T-helper 9 cell (primary cell): ENCODE data around the gene SLC25A22.

Experiments used
- DNase-seq: peaks from one replicate; pipeline ENCODE4 v3.0.0-alpha.2; 2020

The SLC25A22 gene

DNA sequence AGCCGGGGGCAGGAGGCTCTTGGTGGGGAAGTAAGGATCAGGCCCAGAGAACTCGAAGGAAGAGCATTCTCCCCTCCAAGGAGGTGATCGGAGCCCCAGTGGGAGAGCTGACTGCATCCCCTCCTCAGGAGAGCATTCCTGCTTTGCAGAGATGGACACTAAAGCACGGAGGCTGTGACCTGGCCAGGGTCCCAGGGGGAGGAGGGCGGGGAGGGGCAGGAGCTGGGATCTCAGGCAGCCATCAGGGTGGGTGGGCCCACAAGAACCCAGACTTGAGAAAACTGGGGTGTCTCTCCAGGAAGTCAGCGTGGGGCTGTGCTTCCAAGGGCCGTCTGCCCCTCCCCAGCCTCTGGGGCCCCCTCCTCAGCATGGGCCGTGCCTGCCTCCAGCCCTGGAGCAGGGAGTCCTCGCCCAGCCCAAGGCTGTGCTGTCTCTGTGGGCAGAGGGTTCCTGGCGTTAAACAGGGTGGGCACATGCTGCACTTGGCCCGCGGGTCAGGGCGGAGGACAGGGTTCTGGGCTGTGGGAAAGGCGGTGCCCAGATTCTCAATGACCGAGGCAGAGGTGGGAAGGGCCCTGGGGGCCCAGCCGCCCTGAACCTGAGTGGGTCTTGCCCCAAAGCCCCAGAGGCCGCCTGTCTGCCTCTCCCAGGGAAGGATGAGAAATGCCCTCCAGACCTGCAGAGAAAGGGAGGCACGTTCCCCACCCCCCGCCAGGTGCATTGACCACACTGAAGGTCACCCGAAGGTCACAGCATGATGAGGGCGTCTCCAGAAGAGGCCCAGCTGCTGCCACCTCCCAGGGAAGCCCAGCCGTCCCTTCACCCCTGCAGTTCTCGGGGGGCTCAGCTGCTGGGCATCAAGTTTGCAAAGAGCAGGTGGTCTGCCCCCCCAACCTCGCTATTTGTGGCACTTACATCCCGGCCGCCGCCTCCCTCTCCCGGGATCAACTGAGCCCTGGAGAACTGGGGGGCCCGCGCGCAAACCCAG is 8.8 kb downstream of the SLC25A22 start:
- DNase-seq: no peak

DNA sequence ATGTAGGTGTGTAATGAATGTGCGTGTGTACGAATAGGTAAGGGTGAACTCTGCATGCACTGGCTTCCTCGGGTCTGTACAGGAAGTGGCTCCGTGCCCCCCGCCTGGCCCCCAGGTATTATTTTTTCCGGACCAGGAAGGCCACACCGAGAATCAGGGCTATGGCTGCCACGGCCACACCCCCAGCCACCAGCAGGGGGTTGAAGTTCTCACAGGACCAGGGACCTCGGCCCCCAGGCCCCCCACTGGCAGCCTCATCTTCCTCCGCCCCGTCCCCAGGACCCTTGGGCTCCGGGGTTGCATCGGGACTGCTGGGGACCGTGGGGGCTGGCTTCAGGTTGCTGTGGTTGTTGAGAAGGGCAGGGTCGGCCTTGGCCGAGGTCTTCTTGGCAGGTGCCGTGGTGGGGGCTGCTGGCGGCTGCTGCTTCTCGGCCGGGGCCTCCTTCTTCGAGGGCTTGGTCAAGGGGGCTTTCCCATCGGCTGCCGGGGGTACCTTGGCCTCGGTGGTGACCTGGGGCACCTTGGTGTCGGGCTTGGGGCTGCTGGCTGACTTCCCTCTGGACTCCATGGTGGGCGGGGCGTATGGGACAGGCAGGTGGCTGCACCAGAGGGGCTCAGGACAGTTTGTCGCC is 10.0 kb downstream of the SLC25A22 start:
- no peak for DNase-seq

DNA sequence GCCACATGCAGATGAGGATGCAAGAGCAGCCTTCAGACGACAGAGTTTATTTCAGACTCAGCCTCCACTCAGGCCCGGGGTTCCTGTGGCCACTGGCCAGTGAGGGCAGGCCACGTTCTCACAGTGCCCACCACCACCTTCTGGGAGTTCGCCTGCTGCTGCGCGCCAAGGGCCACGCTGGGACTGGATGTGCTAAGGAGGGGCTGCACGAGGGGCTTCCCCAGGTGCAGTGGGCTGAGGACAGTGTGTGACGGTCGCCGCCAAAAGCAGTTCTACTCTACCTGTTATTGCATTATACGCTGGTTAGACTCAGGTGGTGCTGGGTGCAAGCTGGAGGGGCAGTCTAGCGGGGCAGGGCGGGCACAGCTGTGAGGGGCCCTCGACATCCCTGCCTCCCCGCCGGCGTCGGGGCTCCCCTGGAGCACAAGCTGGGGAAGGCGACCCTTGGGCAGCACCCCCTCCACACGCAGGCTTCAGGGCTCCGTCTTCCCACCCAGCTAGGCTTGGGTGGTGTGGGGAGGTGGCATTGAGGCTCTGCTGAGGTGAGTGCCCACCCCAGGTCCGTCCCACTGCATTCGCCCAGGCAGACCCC is 10.9 kb downstream of the SLC25A22 start:
- no peak for DNase-seq

DNA sequence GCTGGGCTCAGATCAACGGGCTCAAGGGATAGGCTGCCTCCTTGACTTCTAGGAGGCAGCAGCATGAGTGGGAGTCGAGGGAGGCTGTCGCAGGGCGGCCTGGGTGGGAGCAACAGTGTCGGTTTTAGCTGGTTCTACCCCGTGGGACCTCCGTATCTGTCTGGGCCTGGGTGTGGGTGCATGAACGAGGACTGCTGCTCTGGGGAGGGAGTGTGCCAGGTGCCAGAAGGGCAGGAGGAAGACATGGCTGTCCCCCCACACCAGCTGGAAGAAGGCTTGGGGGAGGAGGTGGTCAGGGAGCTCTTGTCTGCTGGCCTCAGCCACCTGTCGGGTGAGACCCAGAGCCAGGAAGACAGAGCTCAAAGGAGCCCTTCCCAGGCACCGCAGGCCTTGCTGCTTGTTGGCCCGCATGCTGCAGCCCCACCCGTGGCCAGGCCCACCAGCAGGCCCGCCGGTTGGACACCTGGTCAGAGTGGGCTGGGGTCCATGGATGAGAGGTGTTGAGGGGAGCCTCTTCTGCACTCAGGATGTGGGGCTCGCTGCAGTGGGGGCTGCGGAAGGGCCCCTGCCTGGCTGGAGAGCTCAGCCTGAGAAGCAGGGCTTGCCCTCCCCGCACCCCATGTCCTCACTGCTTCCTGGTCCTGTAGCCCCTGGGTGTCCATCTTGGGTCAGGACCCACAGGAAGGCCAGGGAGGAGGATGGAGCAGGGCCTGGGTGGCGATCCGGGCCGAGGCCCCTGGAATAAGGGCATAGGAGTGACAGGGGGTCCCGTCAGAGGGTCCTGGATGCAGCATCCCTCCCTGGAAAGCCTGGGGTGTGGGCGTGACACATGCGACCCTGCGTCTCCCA is 11.6 kb downstream of the SLC25A22 start:
- no peak for DNase-seq

DNA sequence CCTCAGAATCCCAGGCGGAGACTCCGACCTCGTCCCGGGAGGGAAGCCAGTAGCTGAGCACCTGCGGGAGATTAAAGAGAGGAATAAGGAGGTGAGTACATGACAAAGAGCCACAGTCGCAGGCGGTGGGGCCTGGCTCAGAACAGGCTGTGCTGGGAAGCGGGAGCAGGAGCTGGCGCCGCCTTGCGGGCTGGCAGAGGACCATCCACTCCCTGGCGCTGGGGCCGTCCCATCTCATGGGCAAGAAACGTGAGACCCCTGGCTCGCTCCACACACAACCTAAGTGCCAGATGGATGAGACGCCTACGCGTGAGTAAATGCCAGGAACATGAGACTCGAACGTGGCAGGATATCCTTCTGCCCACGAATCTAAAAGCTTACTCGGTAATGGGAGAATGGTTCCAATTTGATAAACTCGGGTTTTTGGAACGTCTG is 14.5 kb downstream of the SLC25A22 start:
- DNase-seq: no peak

DNA sequence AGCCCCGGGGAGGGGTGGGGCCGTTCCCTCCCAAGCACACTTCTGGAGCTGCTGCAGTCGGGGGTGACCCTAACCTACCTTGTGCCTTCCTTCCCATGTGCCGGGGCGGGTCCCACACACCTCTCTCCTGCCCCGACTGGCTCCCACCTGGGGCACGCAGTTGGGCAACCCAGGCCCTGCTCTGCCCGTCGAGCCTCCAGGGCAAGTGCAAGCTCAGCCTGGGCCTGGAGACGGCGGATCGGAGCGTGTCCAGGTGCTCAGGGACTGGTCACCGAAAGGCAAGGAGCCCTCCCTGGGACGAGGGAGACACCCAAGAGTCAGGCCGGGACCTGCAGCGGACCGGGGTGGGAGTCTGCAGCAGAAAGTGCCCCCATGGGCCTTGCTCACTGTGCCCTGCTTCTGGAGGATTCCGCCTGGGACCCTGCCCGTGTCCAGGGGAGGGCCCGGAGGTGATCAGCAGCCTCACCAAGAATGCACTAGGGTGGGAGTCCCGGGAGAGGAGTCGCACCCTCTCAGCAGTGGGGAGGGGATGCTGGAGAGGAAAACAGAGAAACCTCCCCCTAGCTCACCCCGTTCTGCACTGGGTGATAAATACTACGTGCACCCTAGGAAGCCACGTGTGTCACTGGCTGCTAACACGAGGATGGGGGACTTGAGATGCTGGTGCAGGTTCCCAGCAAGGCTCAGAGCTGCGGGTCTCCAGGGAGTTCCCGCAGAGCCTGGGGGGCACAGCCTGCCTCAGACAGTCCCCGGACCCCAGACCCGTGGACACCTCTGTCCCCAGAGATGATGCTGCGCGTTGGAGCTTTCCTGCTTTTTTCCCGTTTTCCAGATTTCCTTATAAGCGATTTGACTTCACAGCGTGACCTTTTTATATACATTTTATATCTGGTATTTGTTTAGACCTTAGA is 15.6 kb downstream of the SLC25A22 start:
- DNase-seq: no peak

DNA sequence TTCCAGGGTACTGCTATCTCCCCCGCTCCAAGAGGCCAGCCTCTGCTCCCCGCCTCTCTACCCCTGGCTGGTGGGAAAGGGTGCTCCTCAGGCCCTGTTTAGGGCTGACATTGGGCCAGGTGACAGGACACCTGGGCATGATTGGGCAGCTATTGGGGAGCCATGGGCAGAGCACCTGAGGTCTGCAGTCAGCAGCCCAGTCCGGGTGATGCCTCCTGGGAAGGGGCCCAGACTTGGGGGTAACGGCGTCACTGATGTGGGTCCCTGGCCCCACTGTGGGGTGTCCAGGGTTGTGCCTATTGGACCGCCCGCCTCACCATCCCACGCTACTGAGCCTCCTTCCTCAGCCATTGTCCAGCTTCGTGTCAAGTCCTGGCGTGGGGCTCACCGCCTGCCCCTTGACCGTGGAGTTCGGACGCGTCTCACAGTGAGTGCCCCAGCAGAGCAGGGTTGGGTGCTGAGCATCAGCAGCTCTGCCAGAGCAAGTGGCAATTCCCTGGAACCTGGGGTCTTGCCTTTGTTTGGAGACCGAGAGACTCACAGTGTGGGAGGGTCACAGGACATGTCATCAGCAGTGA is 18.0 kb downstream of the SLC25A22 start:
- DNase-seq: no peak

DNA sequence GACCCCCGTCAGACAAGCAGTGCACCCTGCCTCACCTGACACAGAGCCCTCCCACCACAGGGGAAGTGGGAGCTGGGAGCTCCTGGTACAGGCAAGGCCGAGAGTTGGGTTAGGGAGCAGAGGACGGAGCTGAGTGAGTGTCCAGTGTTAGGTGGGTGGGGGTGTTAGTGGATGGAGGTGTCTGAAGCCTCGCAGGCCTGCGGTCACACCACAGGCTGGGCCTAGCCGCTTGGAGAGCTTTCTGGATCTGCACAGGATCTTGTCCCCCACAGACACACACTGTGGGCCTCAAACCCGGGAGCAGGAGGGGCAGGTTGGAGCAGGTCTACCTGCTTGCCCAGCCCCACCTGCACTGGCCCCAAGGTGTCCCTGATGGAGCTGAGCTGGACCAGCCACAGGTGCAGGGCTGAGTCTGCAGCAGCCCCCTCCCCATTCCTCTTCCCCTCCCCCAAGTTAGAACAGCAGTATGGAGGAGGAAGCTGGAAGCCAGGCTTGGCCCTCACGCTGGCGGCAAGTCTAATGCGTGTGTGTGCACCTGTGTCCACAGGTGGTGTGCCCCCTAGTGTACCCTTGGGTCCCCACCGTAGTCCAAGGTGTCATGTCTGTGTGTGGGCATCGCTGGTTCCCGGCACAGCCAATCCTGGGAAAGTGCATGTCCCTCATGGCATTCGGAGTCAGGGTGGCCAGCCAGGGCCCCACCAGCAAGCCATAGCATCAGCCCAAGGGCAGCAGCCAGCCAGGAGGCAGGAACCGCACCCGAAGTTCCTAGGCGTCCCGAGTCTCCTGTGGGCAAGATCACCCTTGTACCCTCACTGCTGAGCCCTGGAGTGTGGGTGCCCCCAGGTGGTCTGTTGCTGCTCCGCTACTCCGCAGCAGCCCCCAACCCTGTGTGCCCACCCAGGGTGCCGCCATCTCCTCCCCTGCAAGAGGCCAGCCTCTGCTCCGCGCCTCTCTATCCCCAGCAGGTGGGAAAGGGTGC is 18.8 kb downstream of the SLC25A22 start:
- DNase-seq: no peak

DNA sequence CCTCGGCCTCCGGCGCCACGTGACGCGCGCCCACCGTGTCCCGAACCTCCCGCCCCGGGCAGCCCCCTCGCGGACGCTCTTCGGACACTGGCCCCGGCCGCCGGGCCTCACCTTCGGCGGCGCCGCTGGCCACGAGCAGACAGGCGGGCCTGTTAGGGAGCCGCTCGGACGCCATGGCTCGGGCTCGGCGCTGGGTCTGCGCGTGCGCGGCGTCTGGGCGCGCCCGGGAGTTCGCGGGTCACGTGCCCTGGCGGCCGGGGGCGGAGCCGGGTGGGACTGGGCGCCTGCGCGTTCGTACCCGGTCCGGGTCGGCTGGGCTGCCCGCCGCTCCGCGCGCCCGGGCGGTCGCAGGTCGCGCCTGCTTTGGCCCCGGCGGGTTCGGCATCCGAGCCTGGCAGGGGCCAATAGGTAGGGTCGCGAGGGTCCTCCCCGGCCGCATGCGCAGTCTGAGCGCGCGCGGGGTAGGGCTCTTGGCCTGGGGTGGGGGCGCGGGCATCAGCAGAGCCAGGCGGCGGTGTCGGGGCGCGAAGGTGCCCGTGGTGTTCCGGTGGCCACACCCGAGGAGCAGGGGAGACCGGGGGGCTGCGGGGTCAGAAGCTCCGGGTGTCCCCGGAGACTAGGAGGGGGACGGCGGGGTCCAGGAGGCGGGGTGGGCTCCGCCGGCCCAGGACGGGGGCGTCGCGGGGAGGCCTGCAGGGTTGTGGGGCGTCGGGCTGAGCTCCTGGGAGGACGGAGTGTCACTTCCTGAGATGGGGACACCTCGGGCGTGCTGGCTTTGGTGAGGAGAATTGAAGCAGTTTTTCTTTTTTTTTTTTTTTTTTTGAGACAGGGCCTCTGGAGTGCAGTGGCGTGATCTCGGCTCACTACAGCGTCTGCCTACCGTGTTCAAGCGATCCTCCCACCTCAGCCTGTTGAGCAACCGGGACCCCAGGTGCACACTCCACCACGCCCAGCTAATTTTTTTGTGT is 20.5 kb downstream of the SLC25A22 start, which contains the start of gene GATD1:
GATD1 (minus strand) TSS at position 200 of the 968 bp plus-strand sequence; CDS start at position 175, 25 bp downstream.
- peak; percentile 94 for DNase-seq

DNA sequence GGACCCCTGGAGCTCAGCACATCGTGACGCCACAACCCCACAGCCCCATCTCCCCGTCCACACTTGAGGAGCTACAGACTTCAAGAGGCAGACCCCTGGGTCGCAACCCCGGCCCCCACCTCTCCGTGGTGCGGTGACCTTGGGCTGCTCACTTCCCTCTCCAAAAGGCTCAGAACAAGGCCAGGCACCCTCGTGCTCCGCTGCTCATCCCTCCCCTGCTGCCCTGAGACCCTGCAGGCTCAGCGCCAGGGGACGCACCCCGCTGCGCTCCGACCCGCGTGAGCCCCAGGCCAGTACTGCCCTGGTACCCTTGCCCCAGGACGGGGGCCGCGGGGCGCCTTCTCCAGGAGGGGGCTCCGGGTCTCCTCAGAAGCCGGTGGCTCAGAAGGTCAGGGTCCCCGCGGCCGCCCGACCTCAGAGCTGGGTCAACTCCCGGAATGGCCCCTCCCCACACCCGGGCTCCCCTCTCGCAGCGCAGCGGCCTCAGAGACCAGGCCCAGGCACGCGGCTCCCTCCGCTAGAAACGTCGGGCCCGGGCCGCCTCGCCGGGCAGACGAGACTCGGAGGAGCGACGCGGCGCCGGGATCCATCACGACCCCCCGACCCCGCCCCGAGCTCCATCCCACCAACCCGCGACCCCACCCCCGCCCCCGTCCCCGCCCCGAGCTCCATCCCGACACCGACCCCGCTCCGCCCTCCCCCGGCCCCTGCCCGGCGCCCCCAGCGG is 21.4 kb downstream of the SLC25A22 start:
- DNase-seq: no peak

DNA sequence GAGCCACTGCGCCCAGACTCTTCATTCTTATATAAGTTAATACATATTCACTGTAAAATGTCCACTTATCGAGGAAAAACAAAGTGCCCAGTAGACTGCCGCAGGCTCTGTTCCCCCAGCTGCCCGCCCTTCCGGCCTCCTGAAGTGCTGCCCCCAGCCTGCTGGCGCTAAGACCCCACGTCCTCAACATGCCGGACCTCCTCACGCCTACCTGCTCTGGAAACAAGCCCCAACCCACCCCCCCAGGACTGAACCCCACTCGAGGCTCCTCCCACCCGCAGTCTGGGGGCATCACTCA is 21.9 kb downstream of the SLC25A22 start:
- no peak for DNase-seq

DNA sequence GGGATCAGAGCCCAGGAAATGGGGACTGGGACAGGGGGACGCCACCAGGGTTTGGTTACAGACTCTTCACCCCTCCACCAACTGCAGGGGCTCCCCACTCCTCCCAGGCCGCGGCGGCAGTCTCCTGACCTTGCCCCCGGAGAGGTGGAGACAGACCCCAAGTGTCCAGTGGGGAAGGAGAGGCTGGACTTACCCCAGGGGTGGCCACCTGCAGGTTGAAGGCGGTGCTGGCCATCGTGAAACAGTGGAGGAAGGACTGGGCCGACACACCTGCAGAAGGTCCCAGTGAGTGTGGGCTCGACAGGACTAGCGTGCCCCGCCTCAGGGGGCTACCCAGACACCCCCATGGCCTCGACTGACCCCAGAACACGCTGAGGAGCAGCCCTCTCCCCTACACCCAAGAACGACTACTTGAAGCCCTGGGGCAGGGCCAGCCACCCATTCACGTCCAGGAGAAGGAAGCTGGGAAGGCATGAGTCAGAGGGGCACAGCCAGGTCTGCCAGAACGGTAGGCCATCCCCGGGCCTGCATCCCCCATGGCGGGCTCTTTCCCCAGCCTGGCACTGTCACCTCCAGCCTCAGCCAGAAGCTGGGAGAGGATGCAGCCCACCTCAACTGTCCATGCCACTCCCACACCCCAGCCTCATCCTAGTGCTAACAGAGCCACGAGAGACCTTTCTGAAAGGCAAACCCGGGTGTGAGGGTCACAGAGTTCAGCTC is 23.0 kb downstream of the SLC25A22 start:
- DNase-seq: no peak

DNA sequence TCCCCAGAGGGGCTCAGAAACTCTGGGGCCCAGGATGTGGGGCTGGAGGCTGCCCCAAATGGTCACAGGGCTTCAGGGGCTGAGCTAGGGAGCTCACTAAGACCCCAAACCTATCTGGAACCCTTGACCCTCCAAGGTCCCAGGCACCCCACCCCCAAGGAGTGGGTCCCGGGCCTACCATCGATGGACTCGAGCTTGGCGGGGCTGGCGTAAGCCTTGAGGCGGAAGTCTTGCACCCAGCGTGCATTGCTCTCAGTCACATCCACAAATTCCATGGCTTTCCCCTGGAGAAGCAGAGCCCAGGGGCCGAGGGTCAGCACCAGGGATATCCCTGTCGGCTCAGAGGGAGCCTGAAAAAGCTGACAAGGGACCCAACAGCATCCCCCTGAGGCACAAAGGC is 24.3 kb downstream of the SLC25A22 start:
- no peak for DNase-seq

DNA sequence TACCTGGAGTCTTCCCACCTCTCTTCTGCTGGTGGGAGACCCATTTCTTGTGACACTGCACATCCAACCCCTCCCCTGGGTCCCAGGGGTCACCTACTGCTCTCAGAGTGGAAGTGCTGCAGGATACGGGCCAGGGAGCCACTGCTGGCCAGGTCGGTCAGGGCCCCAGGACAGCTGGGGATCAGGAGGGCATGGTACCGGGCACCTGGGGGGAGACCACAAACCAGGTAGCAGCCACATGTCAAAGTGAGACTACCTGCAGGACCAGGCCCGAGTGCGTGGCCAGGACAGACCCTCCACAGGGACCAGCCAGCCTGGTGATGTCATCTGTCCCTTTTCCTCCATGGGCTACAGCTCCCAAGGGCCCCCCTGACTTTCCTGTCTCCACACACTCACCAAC is 24.7 kb downstream of the SLC25A22 start:
- DNase-seq: no peak

DNA sequence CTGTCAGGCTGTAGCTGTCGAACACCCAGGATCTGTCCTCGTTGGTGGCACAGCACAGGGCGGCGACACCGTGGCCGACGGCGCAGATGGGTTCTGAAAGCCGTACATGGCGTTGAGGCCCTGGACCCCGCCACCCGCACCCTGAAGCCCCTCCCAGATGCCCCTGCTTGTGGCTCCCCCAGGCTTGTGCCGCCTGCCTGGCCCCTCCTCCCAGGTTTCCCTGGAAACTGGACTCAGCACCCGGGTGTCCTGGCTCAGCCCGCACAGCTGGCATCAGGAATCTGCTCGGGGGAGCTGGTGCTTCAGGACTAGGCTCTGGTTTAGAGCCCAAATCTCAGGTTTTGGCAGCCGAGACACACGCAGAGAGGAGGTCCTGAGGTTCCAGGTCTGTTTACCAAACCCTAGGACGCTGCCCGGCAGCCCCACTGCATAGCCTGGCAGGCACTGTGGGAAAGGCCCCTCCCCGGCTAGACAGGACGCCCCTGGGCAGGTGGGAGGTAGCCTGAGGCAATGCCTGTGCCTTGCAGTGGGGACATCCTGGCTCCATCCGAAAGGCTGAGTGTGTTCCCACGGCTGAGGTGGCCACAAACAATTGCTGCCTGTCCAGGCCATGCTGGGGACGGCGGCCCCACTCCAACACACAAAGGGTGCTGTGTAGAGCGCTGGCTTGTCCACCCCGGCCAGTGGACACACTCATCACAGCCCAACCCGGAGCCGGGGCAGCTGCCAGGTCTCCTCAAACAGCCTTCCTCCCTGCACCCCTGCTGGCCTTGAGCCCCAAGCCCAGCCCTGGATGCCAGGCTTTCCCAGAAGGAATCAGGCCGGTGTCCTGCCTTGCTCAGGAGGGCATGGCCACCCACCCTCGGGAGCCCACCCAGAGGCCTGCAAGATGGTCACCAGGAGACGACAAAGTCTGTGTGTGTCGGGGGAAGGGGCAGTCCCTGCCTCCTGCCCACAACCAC is 25.4 kb downstream of the SLC25A22 start:
- no peak for DNase-seq

DNA sequence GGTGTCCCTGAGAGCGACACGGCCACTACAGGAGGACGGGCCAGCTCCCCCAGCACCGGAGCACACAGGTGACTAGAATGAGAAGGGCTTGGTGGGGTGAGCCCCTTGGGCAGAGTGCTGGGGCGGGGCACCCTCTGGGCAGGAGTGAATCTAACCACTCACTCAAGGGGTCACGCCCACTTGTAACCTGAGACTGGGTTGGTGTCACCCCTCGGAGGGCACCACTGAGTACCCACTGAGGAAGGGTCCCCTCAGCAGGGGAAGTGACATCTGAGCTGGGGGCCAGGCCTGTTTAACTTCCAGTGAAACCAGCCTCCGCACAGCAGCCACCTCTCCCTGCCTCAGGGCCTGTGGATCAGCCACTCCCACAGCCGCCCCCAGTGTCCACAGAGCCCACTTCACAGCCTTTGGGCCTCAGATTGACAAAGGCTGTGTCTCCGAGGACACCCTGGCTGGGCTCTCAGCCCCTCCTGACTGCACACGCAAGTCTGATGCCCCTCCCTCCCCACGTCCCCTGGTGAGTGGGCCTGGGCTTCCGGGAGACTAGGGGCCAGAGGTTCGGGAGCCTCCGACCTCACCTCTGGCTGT is 26.4 kb downstream of the SLC25A22 start:
- DNase-seq: no peak
